ENCODE data around the gene ARIH2. TPM values are rescaled to one million over a fixed set of nuclear protein-coding genes. Genes with fewer than 3 reads are reported as not detected.

ARIH2 gene
- total and polyA plus RNA-seq, 2 experiments from 2014 or later, result 76.4 to 118 TPM

- TF ChIP-seq, protein P1, sequence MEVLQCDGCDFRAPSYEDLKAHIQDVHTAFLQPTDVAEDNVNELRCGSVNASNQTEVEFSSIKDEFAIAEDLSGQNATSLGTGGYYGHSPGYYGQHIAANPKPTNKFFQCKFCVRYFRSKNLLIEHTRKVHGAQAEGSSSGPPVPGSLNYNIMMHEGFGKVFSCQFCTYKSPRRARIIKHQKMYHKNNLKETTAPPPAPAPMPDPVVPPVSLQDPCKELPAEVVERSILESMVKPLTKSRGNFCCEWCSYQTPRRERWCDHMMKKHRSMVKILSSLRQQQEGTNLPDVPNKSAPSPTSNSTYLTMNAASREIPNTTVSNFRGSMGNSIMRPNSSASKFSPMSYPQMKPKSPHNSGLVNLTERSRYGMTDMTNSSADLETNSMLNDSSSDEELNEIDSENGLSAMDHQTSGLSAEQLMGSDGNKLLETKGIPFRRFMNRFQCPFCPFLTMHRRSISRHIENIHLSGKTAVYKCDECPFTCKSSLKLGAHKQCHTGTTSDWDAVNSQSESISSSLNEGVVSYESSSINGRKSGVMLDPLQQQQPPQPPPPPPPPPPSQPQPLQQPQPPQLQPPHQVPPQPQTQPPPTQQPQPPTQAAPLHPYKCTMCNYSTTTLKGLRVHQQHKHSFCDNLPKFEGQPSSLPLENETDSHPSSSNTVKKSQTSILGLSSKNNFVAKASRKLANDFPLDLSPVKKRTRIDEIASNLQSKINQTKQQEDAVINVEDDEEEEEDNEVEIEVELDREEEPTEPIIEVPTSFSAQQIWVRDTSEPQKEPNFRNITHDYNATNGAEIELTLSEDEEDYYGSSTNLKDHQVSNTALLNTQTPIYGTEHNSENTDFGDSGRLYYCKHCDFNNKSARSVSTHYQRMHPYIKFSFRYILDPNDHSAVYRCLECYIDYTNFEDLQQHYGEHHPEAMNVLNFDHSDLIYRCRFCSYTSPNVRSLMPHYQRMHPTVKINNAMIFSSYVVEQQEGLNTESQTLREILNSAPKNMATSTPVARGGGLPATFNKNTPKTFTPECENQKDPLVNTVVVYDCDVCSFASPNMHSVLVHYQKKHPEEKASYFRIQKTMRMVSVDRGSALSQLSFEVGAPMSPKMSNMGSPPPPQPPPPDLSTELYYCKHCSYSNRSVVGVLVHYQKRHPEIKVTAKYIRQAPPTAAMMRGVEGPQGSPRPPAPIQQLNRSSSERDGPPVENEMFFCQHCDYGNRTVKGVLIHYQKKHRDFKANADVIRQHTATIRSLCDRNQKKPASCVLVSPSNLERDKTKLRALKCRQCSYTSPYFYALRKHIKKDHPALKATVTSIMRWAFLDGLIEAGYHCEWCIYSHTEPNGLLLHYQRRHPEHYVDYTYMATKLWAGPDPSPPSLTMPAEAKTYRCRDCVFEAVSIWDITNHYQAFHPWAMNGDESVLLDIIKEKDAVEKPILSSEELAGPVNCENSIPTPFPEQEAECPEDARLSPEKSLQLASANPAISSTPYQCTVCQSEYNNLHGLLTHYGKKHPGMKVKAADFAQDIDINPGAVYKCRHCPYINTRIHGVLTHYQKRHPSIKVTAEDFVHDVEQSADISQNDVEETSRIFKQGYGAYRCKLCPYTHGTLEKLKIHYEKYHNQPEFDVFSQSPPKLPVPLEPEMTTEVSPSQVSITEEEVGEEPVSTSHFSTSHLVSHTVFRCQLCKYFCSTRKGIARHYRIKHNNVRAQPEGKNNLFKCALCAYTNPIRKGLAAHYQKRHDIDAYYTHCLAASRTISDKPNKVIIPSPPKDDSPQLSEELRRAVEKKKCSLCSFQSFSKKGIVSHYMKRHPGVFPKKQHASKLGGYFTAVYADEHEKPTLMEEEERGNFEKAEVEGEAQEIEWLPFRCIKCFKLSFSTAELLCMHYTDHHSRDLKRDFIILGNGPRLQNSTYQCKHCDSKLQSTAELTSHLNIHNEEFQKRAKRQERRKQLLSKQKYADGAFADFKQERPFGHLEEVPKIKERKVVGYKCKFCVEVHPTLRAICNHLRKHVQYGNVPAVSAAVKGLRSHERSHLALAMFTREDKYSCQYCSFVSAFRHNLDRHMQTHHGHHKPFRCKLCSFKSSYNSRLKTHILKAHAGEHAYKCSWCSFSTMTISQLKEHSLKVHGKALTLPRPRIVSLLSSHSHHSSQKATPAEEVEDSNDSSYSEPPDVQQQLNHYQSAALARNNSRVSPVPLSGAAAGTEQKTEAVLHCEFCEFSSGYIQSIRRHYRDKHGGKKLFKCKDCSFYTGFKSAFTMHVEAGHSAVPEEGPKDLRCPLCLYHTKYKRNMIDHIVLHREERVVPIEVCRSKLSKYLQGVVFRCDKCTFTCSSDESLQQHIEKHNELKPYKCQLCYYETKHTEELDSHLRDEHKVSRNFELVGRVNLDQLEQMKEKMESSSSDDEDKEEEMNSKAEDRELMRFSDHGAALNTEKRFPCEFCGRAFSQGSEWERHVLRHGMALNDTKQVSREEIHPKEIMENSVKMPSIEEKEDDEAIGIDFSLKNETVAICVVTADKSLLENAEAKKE (CRISPR knock-in tag; IDR thresholded peaks at IDR 0.05), result no peak
- TF ChIP-seq CTCF (conservative IDR thresholded peaks at IDR 0.05; ENCODE audit: low read depth in 2 of 2), result no peak
- no peak for TF ChIP-seq EZH2 (IDR thresholded peaks at IDR 0.05; ENCODE audit: low read depth, unreplicated experiment)
Observed at GRCh38 chr3:48885753-48886152, 32.9 kb upstream of the ARIH2 start (continued).

DNA sequence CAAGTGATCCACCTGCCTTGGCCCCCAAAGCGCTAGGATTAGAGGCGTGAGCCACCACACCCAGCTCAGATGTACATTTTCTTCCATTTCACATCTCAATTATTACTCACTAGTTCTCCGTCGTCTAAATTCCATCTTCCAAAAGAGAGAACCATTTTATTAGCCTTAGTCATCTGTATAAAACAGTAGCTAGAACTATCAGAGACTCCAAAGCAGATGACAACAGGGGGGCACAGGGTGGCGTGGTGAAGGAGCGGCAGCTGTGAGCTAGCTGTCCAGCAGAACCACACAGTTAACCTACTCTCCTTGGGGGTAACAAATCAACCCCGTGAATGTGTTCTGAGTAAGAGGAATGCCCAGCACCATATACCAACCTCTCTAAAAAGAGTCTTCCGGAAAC lies 27.0 kb upstream of the ARIH2 start:
- Histone ChIP-seq H3F3A (replicated peaks; ENCODE audit: low read depth) (no peaks in the 10 kb centered on the region), H2AFZ (no peak overlapping the region), H3K36me3 (ENCODE audit: insufficient read depth) (no peaks in the 10 kb centered on the region), H3K4me1 (ENCODE audit: insufficient read depth) (no peaks in the 10 kb centered on the region), H3K27me3 (ENCODE audit: insufficient read depth) (no peaks in the 10 kb centered on the region), H3K4me3 (no peak overlapping the region), H3K4me2 (no peak overlapping the region), H4K20me1 (replicated peaks; ENCODE audit: insufficient read depth) (no peaks in the 10 kb centered on the region), H3K9me2 (ENCODE audit: insufficient read depth) (no peaks in the 10 kb centered on the region), H3K27ac (ENCODE audit: low read depth) (no peak overlapping the region), H3K79me2 (replicated peaks; ENCODE audit: insufficient read depth) (no peaks in the 10 kb centered on the region)
- DNase-seq (ENCODE audit: low spot score), result no peak
- Mint-ChIP-seq H3K9me3 (no peaks in the 10 kb centered on the region), H3K27me3 (ENCODE audit: insufficient read depth, low read depth, poor library complexity) (peaks cover 9% of the 10 kb centered on the region), H3K27ac (no peak overlapping the region), H3K36me3 (ENCODE audit: low read depth) (no peaks in the 10 kb centered on the region), H3K4me3 (no peak overlapping the region), H3K4me1 (no peaks in the 10 kb centered on the region)
- ATAC-seq, result no peak
- TF ChIP-seq NANOG (IDR thresholded peaks at IDR 0.05; ENCODE audit: borderline replicate concordance) (no peak), EZH2 (IDR thresholded peaks at IDR 0.05; ENCODE audit: low read depth, unreplicated experiment) (no peak), CREB1 (CRISPR knock-in tag; IDR thresholded peaks at IDR 0.05; ENCODE audit: low read depth) (no peak), CTCF (conservative IDR thresholded peaks at IDR 0.05; ENCODE audit: low read depth in 2 of 2) (no peak), ZNF331 (CRISPR knock-in tag; IDR thresholded peaks at IDR 0.05; ENCODE audit: low read depth) (no peak), ZNF114 (CRISPR knock-in tag; IDR thresholded peaks at IDR 0.05) (no peak), STAT1 (IDR thresholded peaks at IDR 0.05; ENCODE audit: unreplicated experiment) (no peak), POLR2AphosphoS5 (IDR thresholded peaks at IDR 0.05; ENCODE audit: low read depth) (no peak)
- TF ChIP-seq, protein P2, sequence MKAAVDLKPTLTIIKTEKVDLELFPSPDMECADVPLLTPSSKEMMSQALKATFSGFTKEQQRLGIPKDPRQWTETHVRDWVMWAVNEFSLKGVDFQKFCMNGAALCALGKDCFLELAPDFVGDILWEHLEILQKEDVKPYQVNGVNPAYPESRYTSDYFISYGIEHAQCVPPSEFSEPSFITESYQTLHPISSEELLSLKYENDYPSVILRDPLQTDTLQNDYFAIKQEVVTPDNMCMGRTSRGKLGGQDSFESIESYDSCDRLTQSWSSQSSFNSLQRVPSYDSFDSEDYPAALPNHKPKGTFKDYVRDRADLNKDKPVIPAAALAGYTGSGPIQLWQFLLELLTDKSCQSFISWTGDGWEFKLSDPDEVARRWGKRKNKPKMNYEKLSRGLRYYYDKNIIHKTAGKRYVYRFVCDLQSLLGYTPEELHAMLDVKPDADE (IDR thresholded peaks at IDR 0.05), result no peak
